Naive thymus-derived CD8-positive, alpha-beta T cell (primary cell): ENCODE data around the gene TSKU. TPM values are rescaled to one million over a fixed set of nuclear protein-coding genes. Genes with fewer than 3 reads are reported as not detected.
A peak's percentile ranks its signal among the peaks of the same experiment; 100 is the strongest.
"Not testable (repeated sequence)": the region's sequence is repeated elsewhere in the genome, so short reads cannot be mapped to it uniquely, and the experiment has no call there.

Source experiments
- ATAC-seq, 2 donors: fragments of 150-1000 bp; cut with Tn5 transposase in 1 of 2; sonication (Bioruptor Pico), chemical (Tn5 transposase) in 1 of 2; 1 replicate in 1 of 2; 2 replicates in 1 of 2; pipeline ENCODE4 v1.10.0; 2021; ENCODE audit warnings: mild to moderate bottlenecking in 2 of 2, moderate library complexity in 2 of 2
- POLR2A ChIA-PET: fragments of 350-600 bp; sonication (Branson Sonifier 250); formaldehyde crosslinking; loops from one replicate; lab custom pipeline; 2021; ENCODE audit warnings: antibody characterized with exemption; lab: Charles Lee
- DNase-seq, 10 donors: peaks; one replicate each; pipeline versions ENCODE4 v3.0.0 to v3.0.0-alpha.2; 2020 to 2022
- H3K27ac Mint-ChIP-seq, 10 donors: one replicate each; pipeline ENCODE4 v1.8.0; 2020 to 2022; ENCODE audit warnings: mild to moderate bottlenecking in 10 of 10, mixed read lengths in 10 of 10, moderate library complexity in 4 of 10, inconsistent platforms in 1 of 10
- H3K27me3 Mint-ChIP-seq, 5 donors: one replicate each; pipeline ENCODE4 v1.8.0; 2021 to 2022; ENCODE audit warnings: mixed read lengths in 5 of 5
- H3K36me3 Mint-ChIP-seq, 3 donors: one replicate each; pipeline ENCODE4 v1.8.0; 2020 to 2022; ENCODE audit warnings: mixed read lengths in 3 of 3, mild to moderate bottlenecking in 2 of 3, inconsistent platforms in 1 of 3
- H3K4me1 Mint-ChIP-seq, 4 donors: one replicate each; pipeline ENCODE4 v1.8.0; 2021 to 2022; ENCODE audit warnings: mixed read lengths in 4 of 4
- H3K4me3 Mint-ChIP-seq, 10 donors: one replicate each; pipeline ENCODE4 v1.8.0; 2020 to 2022; ENCODE audit warnings: mild to moderate bottlenecking in 10 of 10, mixed read lengths in 10 of 10, moderate library complexity in 6 of 10, inconsistent platforms in 1 of 10
- H3K9me3 Mint-ChIP-seq, 9 donors: one replicate each; pipeline ENCODE4 v1.8.0; 2020 to 2022; ENCODE audit warnings: mixed read lengths in 9 of 9, mild to moderate bottlenecking in 3 of 9, inconsistent platforms in 1 of 9, moderate library complexity in 1 of 9
- polyA plus RNA-seq, 3 donors: library from polyadenylated mRNA; unstranded; fragments of 300-500 nt; fragmentation: Illumina TruSeq; gene quantifications; one replicate each; pipeline ENCODE4 v1.2.3, GENCODE V29; 2021
- total RNA-seq, 8 experiments: library from RNA in 2 of 8; stranded (reverse) in 2 of 8; gene quantifications; one replicate each; pipeline ENCODE4 v1.2.3 and lab custom pipeline; 2021 to 2026

The TSKU gene
- total RNA-seq (not detected), polyA plus RNA-seq (not detected), total RNA-seq (lab: John Stamatoyannopoulos, UW) (0 to 0.19 (median 0) reads per million in 6 experiments)

- H3K4me3 Mint-ChIP-seq: peak within 1 kb of the TSS; percentile 74 to 90 (median 81)
- DNase-seq (no peak), ATAC-seq (peak; percentile 14 to 50)
- POLR2A ChIA-PET: no interaction called here
- peaks cover 0 to 4% (median 0%) of the 10 kb centered on the region in 9 donors for H3K9me3 Mint-ChIP-seq
- H3K4me1 Mint-ChIP-seq: peaks cover 5 to 9% (median 9%) of the 10 kb centered on the region in 4 donors
- peak within 1 kb of the TSS in 4 of 10 donors; percentile 12 to 77 (median 60) for H3K27ac Mint-ChIP-seq
- H3K36me3 Mint-ChIP-seq: peaks cover 0 to 4% (median 0%) of the 10 kb centered on the region in 3 donors
- peaks cover 19 to 44% (median 37%) of the 10 kb centered on the region in 5 donors for H3K27me3 Mint-ChIP-seq
Measured at GRCh38 chr11:76783294-76783895, at the start of gene TSKU. Gene TSKU (plus strand): TSS chr11:76783356. CDS start chr11:76795617, 12,261 bp downstream.

- H3K36me3 Mint-ChIP-seq, H3K27me3 Mint-ChIP-seq, H3K9me3 Mint-ChIP-seq, H3K27ac Mint-ChIP-seq, H3K4me3 Mint-ChIP-seq, H3K4me1 Mint-ChIP-seq: not testable (repeated sequence)
- ATAC-seq: peak; percentile 61 to 63
- DNase-seq: peak in 7 of 10 donors; percentile 26 to 64 (median 47)
- POLR2A ChIA-PET: interaction anchor here (0.6 kb wide), 1 partner anchor 184 kb away, joined by 3 read pairs; no protein-coding TSS in a partner anchor
Measured at GRCh38 chr11:76733906-76734305, 49.2 kb upstream of the TSKU start.

GRCh38 chr11:76734456-76735420 lies 48.4 kb upstream of the TSKU start:
- no peak for DNase-seq
- Mint-ChIP-seq H3K9me3 (no peaks in the 10 kb centered on the region), H3K27ac (no peak overlapping the region), H3K27me3 (peaks cover 0 to 6% (median 0%) of the 10 kb centered on the region in 5 donors), H3K4me3 (no peak overlapping the region), H3K36me3 (no peaks in the 10 kb centered on the region), H3K4me1 (peaks cover 0 to 2% (median 0%) of the 10 kb centered on the region in 4 donors)
- ATAC-seq: no peak
- POLR2A ChIA-PET: interaction anchor here (0.6 kb wide), 1 partner anchor 184 kb away, joined by 3 read pairs; no protein-coding TSS in a partner anchor

GRCh38 chr11:76735841-76736240 lies 47.3 kb upstream of the TSKU start:
- H3K36me3 Mint-ChIP-seq: no peaks in the 10 kb centered on the region
- H3K4me3 Mint-ChIP-seq: no peak overlapping the region
- POLR2A ChIA-PET: no interaction called here
- H3K27me3 Mint-ChIP-seq: peaks cover 0 to 6% (median 2%) of the 10 kb centered on the region in 5 donors
- H3K27ac Mint-ChIP-seq: peak overlapping the region in 1 of 10 donors; percentile 2
- no peak for ATAC-seq
- H3K4me1 Mint-ChIP-seq: peaks cover 0 to 2% (median 0%) of the 10 kb centered on the region in 4 donors
- no peaks in the 10 kb centered on the region for H3K9me3 Mint-ChIP-seq
- no peak for DNase-seq

- no peaks in the 10 kb centered on the region for H3K9me3 Mint-ChIP-seq
- peaks cover 0 to 6% (median 2%) of the 10 kb centered on the region in 5 donors for H3K27me3 Mint-ChIP-seq
- H3K4me3 Mint-ChIP-seq: no peak overlapping the region
- ATAC-seq: no peak
- POLR2A ChIA-PET: no interaction called here
- H3K4me1 Mint-ChIP-seq: peaks cover 0 to 2% (median 0%) of the 10 kb centered on the region in 4 donors
- no peaks in the 10 kb centered on the region for H3K36me3 Mint-ChIP-seq
- no peak for DNase-seq
- no peak overlapping the region for H3K27ac Mint-ChIP-seq
Measured at GRCh38 chr11:76736266-76736665, 46.9 kb upstream of the TSKU start.

GRCh38 chr11:76736773-76737495 lies 46.2 kb upstream of the TSKU start:
- DNase-seq: no peak
- Mint-ChIP-seq H3K27me3 (peaks cover 0 to 6% (median 2%) of the 10 kb centered on the region in 5 donors), H3K27ac (no peak overlapping the region), H3K4me1 (peaks cover 0 to 2% (median 0%) of the 10 kb centered on the region in 4 donors), H3K36me3 (no peaks in the 10 kb centered on the region), H3K9me3 (no peaks in the 10 kb centered on the region), H3K4me3 (no peak overlapping the region)
- POLR2A ChIA-PET: no interaction called here
- ATAC-seq: no peak

- Mint-ChIP-seq H3K4me1 (peaks cover 0 to 2% (median 0%) of the 10 kb centered on the region in 4 donors), H3K36me3 (no peaks in the 10 kb centered on the region), H3K27me3 (peaks cover 0 to 6% (median 2%) of the 10 kb centered on the region in 5 donors), H3K27ac (peak overlapping the region in 1 of 10 donors; percentile 65), H3K9me3 (no peaks in the 10 kb centered on the region), H3K4me3 (no peak overlapping the region)
- no peak for ATAC-seq
- POLR2A ChIA-PET: no interaction called here
- no peak for DNase-seq
Measured at GRCh38 chr11:76738618-76739240, 44.4 kb upstream of the TSKU start.

- no peak overlapping the region for H3K27ac Mint-ChIP-seq
- ATAC-seq: no peak
- DNase-seq: no peak
- peaks cover 0 to 6% (median 2%) of the 10 kb centered on the region in 5 donors for H3K27me3 Mint-ChIP-seq
- H3K9me3 Mint-ChIP-seq: no peaks in the 10 kb centered on the region
- no peaks in the 10 kb centered on the region for H3K36me3 Mint-ChIP-seq
- POLR2A ChIA-PET: no interaction called here
- peaks cover 0 to 2% (median 0%) of the 10 kb centered on the region in 4 donors for H3K4me1 Mint-ChIP-seq
- no peak overlapping the region for H3K4me3 Mint-ChIP-seq
Measured at GRCh38 chr11:76739798-76740197, 43.4 kb upstream of the TSKU start.

GRCh38 chr11:76740772-76741171 lies 42.4 kb upstream of the TSKU start:
- peaks cover 0 to 2% (median 0%) of the 10 kb centered on the region in 4 donors for H3K4me1 Mint-ChIP-seq
- no peak for ATAC-seq

GRCh38 chr11:76742902-76743301 lies 40.3 kb upstream of the TSKU start:
- POLR2A ChIA-PET: no interaction called here
- DNase-seq: no peak

More at GRCh38 chr11:76740772-76741171, 42.4 kb upstream of the TSKU start:
- Mint-ChIP-seq H3K27ac (no peak overlapping the region), H3K4me3 (no peak overlapping the region), H3K27me3 (peaks cover 0 to 6% (median 2%) of the 10 kb centered on the region in 5 donors), H3K36me3 (no peaks in the 10 kb centered on the region), H3K9me3 (no peaks in the 10 kb centered on the region)
- no peak for DNase-seq
- POLR2A ChIA-PET: no interaction called here

GRCh38 chr11:76744186-76745043 lies 38.7 kb upstream of the TSKU start:
- no peaks in the 10 kb centered on the region for H3K9me3 Mint-ChIP-seq
- no peak overlapping the region for H3K4me3 Mint-ChIP-seq
- no peaks in the 10 kb centered on the region for H3K36me3 Mint-ChIP-seq
- peak overlapping the region in 1 of 10 donors; percentile 11 for H3K27ac Mint-ChIP-seq
- no peaks in the 10 kb centered on the region for H3K4me1 Mint-ChIP-seq
- DNase-seq (no peak), ATAC-seq (no peak)
- peaks cover 0 to 4% (median 0%) of the 10 kb centered on the region in 5 donors for H3K27me3 Mint-ChIP-seq
- POLR2A ChIA-PET: no interaction called here

More at GRCh38 chr11:76742902-76743301, 40.3 kb upstream of the TSKU start:
- ATAC-seq: no peak
- Mint-ChIP-seq H3K27ac (no peak overlapping the region), H3K4me3 (no peak overlapping the region), H3K27me3 (peaks cover 0 to 6% (median 4%) of the 10 kb centered on the region in 5 donors), H3K4me1 (peaks cover 0 to 2% (median 0%) of the 10 kb centered on the region in 4 donors), H3K36me3 (no peaks in the 10 kb centered on the region), H3K9me3 (no peaks in the 10 kb centered on the region)
